ENCODE measurements around the gene EDAR. TPM values are rescaled to one million over a fixed set of nuclear protein-coding genes. Genes with fewer than 3 reads are reported as not detected.

The EDAR gene
- total RNA-seq, 1 donor from 2014 or later: not detected

DNA sequence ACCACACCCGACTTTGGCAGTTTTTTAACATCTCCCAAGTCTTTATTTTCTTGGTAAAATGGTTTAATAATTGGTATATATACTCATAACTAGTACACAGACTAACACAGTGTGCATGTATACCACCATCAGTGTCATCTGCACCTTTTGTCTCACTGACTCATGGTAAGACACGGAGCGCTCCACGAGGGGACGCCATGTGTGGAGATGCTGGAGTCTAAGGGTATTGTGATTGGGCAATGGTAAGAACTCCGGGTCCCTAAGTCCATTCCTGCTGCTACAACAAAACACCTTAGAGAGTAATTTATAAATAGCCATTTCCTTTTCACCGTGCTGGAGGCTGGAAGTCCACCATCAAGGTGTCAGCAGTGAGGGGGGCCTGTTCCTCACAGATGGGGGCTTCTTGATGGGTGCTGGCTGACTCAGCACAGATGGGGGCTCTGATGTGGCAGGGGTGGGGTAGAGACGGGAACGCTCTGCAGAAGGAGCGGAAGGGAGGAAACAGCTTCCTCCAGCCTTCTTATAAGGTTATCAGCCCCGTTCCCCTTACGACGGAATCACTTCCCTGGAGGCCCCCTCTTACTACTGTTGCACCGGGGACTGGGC lies 42.0 kb upstream of the EDAR start:
- DNase-seq: no peak
- CTCF ChIA-PET: no interaction called here
- peak overlapping the region; percentile 87 for H3K4me3 Mint-ChIP-seq
- H3K27ac Mint-ChIP-seq: no peak overlapping the region
- H3K27me3 Mint-ChIP-seq: peaks cover 3% of the 10 kb centered on the region
- H3K4me1 Mint-ChIP-seq: peaks cover 10% of the 10 kb centered on the region
- no peak for ATAC-seq (ENCODE audit: low read depth)
- no peaks in the 10 kb centered on the region for H3K9me3 Mint-ChIP-seq
- TF ChIP-seq, protein P1, sequence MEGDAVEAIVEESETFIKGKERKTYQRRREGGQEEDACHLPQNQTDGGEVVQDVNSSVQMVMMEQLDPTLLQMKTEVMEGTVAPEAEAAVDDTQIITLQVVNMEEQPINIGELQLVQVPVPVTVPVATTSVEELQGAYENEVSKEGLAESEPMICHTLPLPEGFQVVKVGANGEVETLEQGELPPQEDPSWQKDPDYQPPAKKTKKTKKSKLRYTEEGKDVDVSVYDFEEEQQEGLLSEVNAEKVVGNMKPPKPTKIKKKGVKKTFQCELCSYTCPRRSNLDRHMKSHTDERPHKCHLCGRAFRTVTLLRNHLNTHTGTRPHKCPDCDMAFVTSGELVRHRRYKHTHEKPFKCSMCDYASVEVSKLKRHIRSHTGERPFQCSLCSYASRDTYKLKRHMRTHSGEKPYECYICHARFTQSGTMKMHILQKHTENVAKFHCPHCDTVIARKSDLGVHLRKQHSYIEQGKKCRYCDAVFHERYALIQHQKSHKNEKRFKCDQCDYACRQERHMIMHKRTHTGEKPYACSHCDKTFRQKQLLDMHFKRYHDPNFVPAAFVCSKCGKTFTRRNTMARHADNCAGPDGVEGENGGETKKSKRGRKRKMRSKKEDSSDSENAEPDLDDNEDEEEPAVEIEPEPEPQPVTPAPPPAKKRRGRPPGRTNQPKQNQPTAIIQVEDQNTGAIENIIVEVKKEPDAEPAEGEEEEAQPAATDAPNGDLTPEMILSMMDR (IDR thresholded peaks at IDR 0.05): no peak
- H3K36me3 Mint-ChIP-seq (ENCODE audit: low read depth): no peaks in the 10 kb centered on the region
- intact Hi-C loops (cut with micrococcal nuclease): no loop called here
- POLR2A ChIA-PET: no interaction called here

DNA sequence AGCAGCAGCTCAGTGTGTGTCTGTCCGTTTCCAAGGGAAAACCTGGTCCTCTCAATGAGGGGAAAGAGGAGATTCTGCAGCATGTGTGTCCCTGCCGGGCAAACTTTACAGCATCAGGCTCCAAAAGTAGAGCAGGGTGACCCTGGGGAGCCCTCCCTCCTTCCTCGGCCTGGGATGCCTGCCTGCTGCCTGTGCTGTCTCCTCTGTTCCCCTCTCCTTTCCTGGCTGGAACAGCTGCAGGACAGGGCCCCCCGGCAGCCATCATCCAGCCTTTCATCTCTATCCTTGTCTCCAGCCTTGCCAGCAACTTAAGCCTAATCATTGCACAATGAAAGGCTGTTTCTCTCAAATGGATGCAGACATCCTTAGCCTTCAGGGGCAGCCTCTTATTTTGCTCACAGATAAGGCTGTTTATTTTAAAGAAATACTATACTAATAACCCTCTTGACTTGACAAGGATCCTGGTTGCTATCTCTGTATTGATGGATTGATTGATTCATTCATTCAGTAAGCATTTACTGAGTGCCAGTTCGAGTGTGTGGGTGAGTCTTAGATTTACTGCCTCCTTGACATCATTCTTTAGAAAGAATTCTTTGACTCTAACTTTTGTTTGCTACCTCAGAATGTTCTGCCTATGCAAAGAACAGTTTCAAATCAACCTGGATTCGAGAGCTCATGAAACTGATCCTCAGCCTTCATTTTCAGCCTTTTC lies 40.6 kb upstream of the EDAR start:
- Mint-ChIP-seq H3K9me3 (no peaks in the 10 kb centered on the region), H3K4me3 (peak overlapping the region; percentile 12), H3K27me3 (peaks cover 3% of the 10 kb centered on the region), H3K4me1 (peaks cover 10% of the 10 kb centered on the region), H3K36me3 (ENCODE audit: low read depth) (no peaks in the 10 kb centered on the region), H3K27ac (no peak overlapping the region)
- ATAC-seq (ENCODE audit: low read depth) (no peak), DNase-seq (no peak)
- ChIA-PET CTCF (no interaction called here), POLR2A (no interaction called here)
- intact Hi-C loops (cut with micrococcal nuclease): no loop called here
- TF ChIP-seq, protein P1 (IDR thresholded peaks at IDR 0.05): no peak

DNA sequence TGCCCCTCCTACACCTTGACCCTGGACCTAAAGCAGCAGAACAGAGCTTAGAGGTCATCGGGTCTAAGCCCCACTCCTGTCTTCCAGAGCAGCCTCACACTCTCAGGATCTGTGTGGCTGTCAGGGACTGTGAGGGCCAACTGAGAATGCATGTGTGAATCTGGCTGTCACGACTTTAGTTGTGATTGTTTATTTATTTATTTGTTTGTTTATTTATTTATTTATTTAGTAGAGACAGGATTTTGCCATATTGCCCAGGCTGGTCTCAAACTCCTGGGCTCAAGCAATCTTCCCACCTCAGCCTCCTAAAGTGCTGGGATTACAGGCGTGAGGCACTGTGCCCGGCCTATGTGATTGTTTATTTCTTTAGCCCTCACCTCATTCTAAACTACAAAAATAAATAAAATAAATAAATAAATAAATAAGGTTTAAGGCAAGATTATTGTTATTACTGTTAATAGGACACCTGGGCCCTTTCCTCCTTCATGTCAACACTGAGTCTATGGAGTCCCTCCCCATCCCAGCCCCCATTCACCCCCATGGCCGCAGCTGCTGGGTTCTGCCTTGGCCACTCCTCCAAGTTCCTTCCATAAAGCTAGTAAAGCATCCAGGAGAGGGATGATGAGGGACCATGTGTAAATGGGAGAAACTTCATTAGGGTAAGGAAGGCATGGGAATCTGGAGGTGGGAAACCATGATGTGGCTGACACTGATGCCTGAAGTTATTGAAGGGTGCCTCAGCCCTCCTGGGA lies 39.9 kb upstream of the EDAR start:
- CTCF ChIA-PET: no interaction called here
- no peak overlapping the region for H3K27ac Mint-ChIP-seq
- ATAC-seq (ENCODE audit: low read depth) (no peak), DNase-seq (no peak)
- TF ChIP-seq, protein P1 (IDR thresholded peaks at IDR 0.05): no peak
- peaks cover 10% of the 10 kb centered on the region for H3K4me1 Mint-ChIP-seq
- H3K27me3 Mint-ChIP-seq: peaks cover 3% of the 10 kb centered on the region
- H3K36me3 Mint-ChIP-seq (ENCODE audit: low read depth): no peaks in the 10 kb centered on the region
- H3K4me3 Mint-ChIP-seq: no peak overlapping the region
- intact Hi-C loops (cut with micrococcal nuclease): no loop called here
- POLR2A ChIA-PET: no interaction called here
- H3K9me3 Mint-ChIP-seq: no peaks in the 10 kb centered on the region

DNA sequence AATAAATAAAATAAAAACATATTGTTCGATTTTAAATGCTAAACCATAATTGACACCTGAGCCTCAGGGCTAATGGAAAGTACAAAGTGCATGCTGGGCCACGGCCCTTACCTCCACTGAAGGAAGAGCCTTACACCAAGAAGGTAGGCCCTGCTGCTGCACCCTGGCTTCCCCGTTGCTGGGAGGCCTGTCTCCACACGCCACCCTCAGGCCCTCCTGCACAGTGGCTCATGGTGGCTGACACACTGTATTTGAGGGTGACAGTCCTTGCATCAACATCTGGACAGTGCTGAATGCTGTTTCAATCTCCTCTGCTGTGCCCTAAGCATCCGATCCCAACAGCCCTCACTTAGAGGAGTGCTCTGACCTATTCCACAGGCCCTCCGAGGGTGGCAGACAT lies 39.3 kb upstream of the EDAR start:
- Mint-ChIP-seq H3K27me3 (peaks cover 2% of the 10 kb centered on the region), H3K27ac (no peak overlapping the region), H3K36me3 (ENCODE audit: low read depth) (no peaks in the 10 kb centered on the region), H3K4me3 (no peak overlapping the region), H3K4me1 (peaks cover 10% of the 10 kb centered on the region), H3K9me3 (no peaks in the 10 kb centered on the region)
- CTCF ChIA-PET: no interaction called here
- TF ChIP-seq, protein P1 (IDR thresholded peaks at IDR 0.05): no peak
- POLR2A ChIA-PET: no interaction called here
- ATAC-seq (ENCODE audit: low read depth) (no peak), DNase-seq (no peak)
- intact Hi-C loops (cut with micrococcal nuclease): no loop called here

DNA sequence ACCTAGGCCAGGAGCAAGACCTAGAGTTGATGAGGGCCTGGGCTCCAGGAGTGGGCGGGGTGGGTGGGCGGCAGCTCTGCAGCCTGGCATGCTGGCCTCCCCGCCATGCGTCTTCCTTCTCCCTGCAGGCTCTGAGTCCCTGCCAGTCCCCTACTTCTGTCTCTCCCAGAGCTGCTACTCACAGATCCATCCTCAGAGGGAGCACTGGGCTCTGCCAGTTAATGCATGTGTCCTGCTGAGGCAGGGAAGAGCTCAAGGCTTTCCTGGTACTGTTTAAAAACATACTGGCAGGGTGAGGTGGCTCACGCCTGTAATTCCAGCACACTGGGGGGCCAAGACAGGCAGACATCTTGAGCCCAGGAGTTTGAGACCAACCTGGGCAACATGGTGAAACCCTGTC lies 38.7 kb upstream of the EDAR start:
- intact Hi-C loops (cut with micrococcal nuclease): no loop called here
- Mint-ChIP-seq H3K4me1 (peaks cover 10% of the 10 kb centered on the region), H3K9me3 (no peaks in the 10 kb centered on the region), H3K36me3 (ENCODE audit: low read depth) (no peaks in the 10 kb centered on the region), H3K4me3 (no peak overlapping the region), H3K27ac (no peak overlapping the region), H3K27me3 (no peaks in the 10 kb centered on the region)
- ChIA-PET POLR2A (interaction anchor here (0.7 kb wide), 1 partner anchor 13 kb away, joined by 6 read pairs; no protein-coding TSS in a partner anchor), CTCF (no interaction called here)
- ATAC-seq (ENCODE audit: low read depth): no peak
- no peak for DNase-seq
- TF ChIP-seq, protein P1 (IDR thresholded peaks at IDR 0.05): no peak
